Endodermal cell (in vitro differentiated cells): ENCODE measurements around the gene TFR2. TPM values are rescaled to one million over a fixed set of nuclear protein-coding genes. Genes with fewer than 3 reads are reported as not detected.

Source experiments
- DNase-seq: peaks from one replicate; pipeline ENCODE4 v3.0.0-alpha.2; 2017
- H3K27ac ChIP-seq: 2 replicates; pipeline ENCODE4 v1.5.1; 2013; ENCODE audit warnings: mild to moderate bottlenecking, low read depth, low read length, moderate library complexity
- H3K27me3 ChIP-seq: 2 replicates; pipeline ENCODE4 v1.6.1; 2013; ENCODE audit warnings: mild to moderate bottlenecking, low read length, moderate library complexity; ENCODE audit not compliant: insufficient read depth, control insufficient read depth, poor library complexity, severe bottlenecking
- H3K36me3 ChIP-seq: 2 replicates; pipeline ENCODE4 v1.7.0; 2013; ENCODE audit warnings: mild to moderate bottlenecking, low read length, moderate library complexity; ENCODE audit not compliant: control insufficient read depth, insufficient read depth
- H3K4me1 ChIP-seq: one replicate; pipeline ENCODE4 v1.7.0; 2013; ENCODE audit warnings: low read length; ENCODE audit not compliant: control insufficient read depth, insufficient read depth
- H3K4me3 ChIP-seq: 2 replicates; pipeline ENCODE4 v1.5.1; 2013; ENCODE audit warnings: mild to moderate bottlenecking, low read length, moderate library complexity
- H3K9ac ChIP-seq: 2 replicates; pipeline ENCODE4 v1.6.1; 2013; ENCODE audit warnings: mild to moderate bottlenecking, low read length, moderate library complexity; ENCODE audit not compliant: poor library complexity, severe bottlenecking; ENCODE audit errors: extremely low read depth
- H3K9me3 ChIP-seq: 2 replicates; pipeline ENCODE4 v1.6.1; 2013; ENCODE audit warnings: mild to moderate bottlenecking, low read length, moderate library complexity; ENCODE audit not compliant: control insufficient read depth
- H3K27ac Mint-ChIP-seq: 2 replicates; pipeline ENCODE4 v1.8.0; 2020; ENCODE audit warnings: mixed read lengths
- H3K27me3 Mint-ChIP-seq: 2 replicates; pipeline ENCODE4 v1.8.0; 2021; ENCODE audit warnings: mild to moderate bottlenecking, mixed read lengths; ENCODE audit not compliant: insufficient read depth
- H3K36me3 Mint-ChIP-seq: 2 replicates; pipeline ENCODE4 v1.8.0; 2020; ENCODE audit warnings: low read depth, mixed read lengths
- H3K4me1 Mint-ChIP-seq: 2 replicates; pipeline ENCODE4 v1.8.0; 2020; ENCODE audit warnings: mixed read lengths
- H3K4me3 Mint-ChIP-seq: 2 replicates; pipeline ENCODE4 v1.8.0; 2020; ENCODE audit warnings: mild to moderate bottlenecking, moderate library complexity, mixed read lengths
- H3K9me3 Mint-ChIP-seq: 2 replicates; pipeline ENCODE4 v1.8.0; 2020; ENCODE audit warnings: mild to moderate bottlenecking, mixed read lengths
- CTCF ChIP-seq: fragments of 200-600 bp; sonication (generic); conservative IDR thresholded peaks from 2 replicates; pipeline ENCODE4 v1.5.0; 2021; ENCODE audit warnings: antibody characterized with exemption, mild to moderate bottlenecking
- whole genome bisulfite sequencing, 2 experiments: methylation state at CpG; one replicate each; pipeline versions ENCODE4 v1.1.5 to v1.1.7; 2013; ENCODE audit warnings: missing lambda C conversion rate in 2 of 2, mixed read lengths in 1 of 2; ENCODE audit not compliant: insufficient coverage in 1 of 2, insufficient read length in 1 of 2; 5-methylcytosine and 5-hydroxymethylcytosine counted together
- total RNA-seq, 2 donors: library from RNA; stranded (reverse); fragmentation: NEBNext Ultra II Directional in 1 of 2; extraction: Animal tissue kit (Norgen Biotek cat#: 25700) in 1 of 2; gene quantifications; 2 replicates in 1 of 2; 3 replicates in 1 of 2; pipeline ENCODE4 v1.2.1, GENCODE V29; 2021

Gene TFR2
- total RNA-seq, 2 donors from 2014 or later = 1.4 to 2.1 TPM

GRCh38 chr7:100609958-100610357, 31.4 kb downstream of the TFR2 start:
- H3K36me3 Mint-ChIP-seq = peaks cover 2% of the 10 kb centered on the region
- Histone ChIP-seq H3K27me3 (peaks cover 16% of the 10 kb centered on the region), H3K27ac (no peak overlapping the region), H3K4me1 (peaks cover 5% of the 10 kb centered on the region), H3K4me3 (no peak overlapping the region), H3K9ac (no peak overlapping the region), H3K36me3 (no peaks in the 10 kb centered on the region), H3K9me3 (no peaks in the 10 kb centered on the region)
- H3K4me3 Mint-ChIP-seq = no peak overlapping the region
- DNase-seq = no peak
- WGBS, 2 experiments = 94 to 98% methylated on average over 5 of the region's 5 CpGs
- H3K27ac Mint-ChIP-seq = no peak overlapping the region
- no peak for TF ChIP-seq CTCF
- peaks cover 23% of the 10 kb centered on the region for H3K27me3 Mint-ChIP-seq
- peaks cover 9% of the 10 kb centered on the region for H3K4me1 Mint-ChIP-seq
- H3K9me3 Mint-ChIP-seq = no peaks in the 10 kb centered on the region

GRCh38 chr7:100607111-100607510, 34.2 kb downstream of the TFR2 start:
- H3K4me3 ChIP-seq = no peak overlapping the region
- peaks cover 28% of the 10 kb centered on the region for H3K27me3 Mint-ChIP-seq
- no peaks in the 10 kb centered on the region for H3K36me3 ChIP-seq
- H3K4me1 Mint-ChIP-seq = peaks cover 18% of the 10 kb centered on the region
- H3K36me3 Mint-ChIP-seq = no peaks in the 10 kb centered on the region
- no peaks in the 10 kb centered on the region for H3K9me3 Mint-ChIP-seq
- peaks cover 18% of the 10 kb centered on the region for H3K27me3 ChIP-seq
- DNase-seq = no peak
- no peak overlapping the region for H3K4me3 Mint-ChIP-seq
- peaks cover 5% of the 10 kb centered on the region for H3K4me1 ChIP-seq
- H3K9ac ChIP-seq = no peak overlapping the region
- 94 to 97% methylated on average over 6 to 8 of the region's 8 CpGs for WGBS, 2 experiments
- H3K27ac ChIP-seq = no peak overlapping the region
- no peak for TF ChIP-seq CTCF
- H3K9me3 ChIP-seq = no peaks in the 10 kb centered on the region
- no peak overlapping the region for H3K27ac Mint-ChIP-seq

GRCh38 chr7:100606313-100606712, 35.0 kb downstream of the TFR2 start:
- Histone ChIP-seq H3K27ac (no peak overlapping the region), H3K27me3 (peaks cover 18% of the 10 kb centered on the region), H3K36me3 (no peaks in the 10 kb centered on the region), H3K9me3 (no peaks in the 10 kb centered on the region), H3K9ac (no peak overlapping the region), H3K4me1 (peaks cover 5% of the 10 kb centered on the region), H3K4me3 (no peak overlapping the region)
- Mint-ChIP-seq H3K4me3 (peak overlapping the region; percentile 62), H3K27me3 (peaks cover 28% of the 10 kb centered on the region), H3K36me3 (no peaks in the 10 kb centered on the region), H3K4me1 (peaks cover 21% of the 10 kb centered on the region), H3K9me3 (no peaks in the 10 kb centered on the region), H3K27ac (no peak overlapping the region)
- no peak for DNase-seq
- WGBS, 2 experiments = 87 to 89% methylated on average over 11 to 12 of the region's 12 CpGs
- no peak for TF ChIP-seq CTCF
